Peyer's patch (tissue), 4 donors: ENCODE results near the gene GNG12.

Source experiments
- POLR2A ChIP-seq, 2 donors: fragments of 450-650 bp; IDR thresholded peaks; one replicate each; pipeline ENCODE4 v1.5.1; 2017; ENCODE audit warnings: antibody characterized with exemption in 2 of 2, mild to moderate bottlenecking in 2 of 2, moderate library complexity in 2 of 2
- TF ChIP-seq, protein P1 (sequence below), 6 experiments: fragments of 450-650 bp in 4 of 6; fragments of 200-600 bp in 2 of 6; sonication (generic) in 1 of 6; IDR thresholded peaks; one replicate each; pipeline ENCODE4 v1.5.1; 2017 to 2019; ENCODE audit warnings: antibody characterized with exemption in 6 of 6, mild to moderate bottlenecking in 3 of 6, moderate library complexity in 1 of 6

DNA sequence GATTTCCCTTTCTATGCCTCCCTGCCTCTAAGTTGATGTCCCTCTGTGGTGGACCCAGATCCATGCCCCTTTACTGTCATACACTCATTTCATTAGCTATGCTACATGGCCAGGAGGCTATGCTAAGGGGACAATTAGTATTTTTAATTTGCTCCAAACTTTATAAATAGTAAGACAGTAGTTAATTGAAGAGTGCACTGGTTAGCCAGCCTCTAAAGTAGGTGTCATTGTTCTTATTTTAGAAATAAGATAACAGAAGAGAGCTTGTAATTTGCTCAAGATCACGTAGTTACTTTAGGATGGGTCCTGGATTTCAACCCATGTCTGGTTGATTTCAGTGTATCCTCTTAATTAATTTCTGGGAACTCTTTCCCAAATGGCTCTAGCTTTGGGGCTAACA lies 29.4 kb upstream of the GNG12 start:
- TF ChIP-seq, protein P1, sequence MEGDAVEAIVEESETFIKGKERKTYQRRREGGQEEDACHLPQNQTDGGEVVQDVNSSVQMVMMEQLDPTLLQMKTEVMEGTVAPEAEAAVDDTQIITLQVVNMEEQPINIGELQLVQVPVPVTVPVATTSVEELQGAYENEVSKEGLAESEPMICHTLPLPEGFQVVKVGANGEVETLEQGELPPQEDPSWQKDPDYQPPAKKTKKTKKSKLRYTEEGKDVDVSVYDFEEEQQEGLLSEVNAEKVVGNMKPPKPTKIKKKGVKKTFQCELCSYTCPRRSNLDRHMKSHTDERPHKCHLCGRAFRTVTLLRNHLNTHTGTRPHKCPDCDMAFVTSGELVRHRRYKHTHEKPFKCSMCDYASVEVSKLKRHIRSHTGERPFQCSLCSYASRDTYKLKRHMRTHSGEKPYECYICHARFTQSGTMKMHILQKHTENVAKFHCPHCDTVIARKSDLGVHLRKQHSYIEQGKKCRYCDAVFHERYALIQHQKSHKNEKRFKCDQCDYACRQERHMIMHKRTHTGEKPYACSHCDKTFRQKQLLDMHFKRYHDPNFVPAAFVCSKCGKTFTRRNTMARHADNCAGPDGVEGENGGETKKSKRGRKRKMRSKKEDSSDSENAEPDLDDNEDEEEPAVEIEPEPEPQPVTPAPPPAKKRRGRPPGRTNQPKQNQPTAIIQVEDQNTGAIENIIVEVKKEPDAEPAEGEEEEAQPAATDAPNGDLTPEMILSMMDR (IDR thresholded peaks at IDR 0.05), result no peak
- TF ChIP-seq POLR2A (IDR thresholded peaks at IDR 0.05), result no peak
